ENCODE measurements around the gene SPIRE1.

GRCh38 chr18:12451428-12451827 is 206.5 kb downstream of the SPIRE1 start:
- TF ChIP-seq POLR2AphosphoS5 (IDR thresholded peaks at IDR 0.05) (no peak), CTCF (IDR thresholded peaks at IDR 0.05) (no peak), POLR2A (IDR thresholded peaks at IDR 0.05) (no peak)

All from stomach (tissue), 4 donors.